HepG2 (cell line): Measurements from ENCODE around the gene VCAN. TPM values are rescaled to one million over a fixed set of nuclear protein-coding genes. Genes with fewer than 3 reads are reported as not detected.

ENCODE experiments used
- AGO2 ChIP-seq: fragments of 200-400 bp; formaldehyde crosslinking; optimal IDR thresholded peaks from 2 replicates; pipeline ENCODE3; 2017; ENCODE audit warnings: mild to moderate bottlenecking, low read depth, low read length, moderate library complexity
- ARID2 ChIP-seq: sonication (generic); formaldehyde crosslinking; IDR thresholded peaks from 2 replicates; pipeline ENCODE4 v1.8.1; 2022; ENCODE audit warnings: mild to moderate bottlenecking, missing genetic modification reagents, borderline replicate concordance
- ATAD3A ChIP-seq: sonication (generic); formaldehyde crosslinking; IDR thresholded peaks from 2 replicates; pipeline ENCODE4 v1.4.0; 2020; ENCODE audit warnings: missing genetic modification reagents
- ATF2 ChIP-seq: sonication (generic); formaldehyde crosslinking; IDR thresholded peaks from 2 replicates; pipeline ENCODE4 v1.4.0; 2020; ENCODE audit warnings: missing genetic modification reagents
- ATF3 ChIP-seq: sonication (generic); formaldehyde crosslinking; IDR thresholded peaks from 2 replicates; pipeline ENCODE4 v1.4.0; 2020; ENCODE audit warnings: missing genetic modification reagents
- BCL6 ChIP-seq: IDR thresholded peaks from 2 replicates; pipeline ENCODE4 v1.6.1; 2016; ENCODE audit warnings: missing genetic modification reagents, missing compliant biosample characterization
- BRD4 ChIP-seq: sonication (generic); formaldehyde crosslinking; IDR thresholded peaks from 2 replicates; pipeline ENCODE4 v1.4.0; 2020; ENCODE audit warnings: missing genetic modification reagents
- FIP1L1 ChIP-seq: fragments of 200-400 bp; formaldehyde crosslinking; IDR thresholded peaks from 2 replicates; pipeline ENCODE4 v1.6.1; 2018; ENCODE audit warnings: low read depth, mild to moderate bottlenecking, low read length, moderate library complexity, borderline replicate concordance; ENCODE audit not compliant: insufficient read depth
- GATAD2A ChIP-seq: IDR thresholded peaks from 2 replicates; pipeline ENCODE4 v1.6.1; 2016
- HNF4G ChIP-seq, 2 experiments: sonication (generic) in 1 of 2; formaldehyde crosslinking in 1 of 2; IDR thresholded peaks; 2 replicates each; pipeline versions ENCODE4 v1.4.0 to v1.6.1; 2011 to 2020; ENCODE audit warnings: borderline replicate concordance in 2 of 2, low read depth in 2 of 2, mild to moderate bottlenecking in 2 of 2, low read length in 1 of 2, missing genetic modification reagents in 1 of 2, moderate library complexity in 1 of 2
- LCORL ChIP-seq, 2 experiments: fragments of 450-650 bp in 1 of 2; sonication (generic) in 1 of 2; formaldehyde crosslinking in 1 of 2; IDR thresholded peaks; 2 replicates each; pipeline versions ENCODE4 v1.5.0 to v1.6.1; 2017 to 2020; ENCODE audit warnings: antibody characterized with exemption in 1 of 2, missing genetic modification reagents in 1 of 2
- MEF2D ChIP-seq: sonication (generic); formaldehyde crosslinking; IDR thresholded peaks from 2 replicates; pipeline ENCODE4 v1.5.1; 2020; ENCODE audit warnings: mild to moderate bottlenecking, missing genetic modification reagents
- PATZ1 ChIP-seq: sonication (generic); formaldehyde crosslinking; IDR thresholded peaks from 2 replicates; pipeline ENCODE4 v1.4.0; 2020; ENCODE audit warnings: missing genetic modification reagents
- PITX1 ChIP-seq: sonication (generic); formaldehyde crosslinking; IDR thresholded peaks from 2 replicates; pipeline ENCODE4 v1.5.1; 2020; ENCODE audit warnings: mild to moderate bottlenecking, missing genetic modification reagents
- RBFOX2 ChIP-seq: fragments of 200-400 bp; formaldehyde crosslinking; IDR thresholded peaks from 2 replicates; pipeline ENCODE4 v1.6.1; 2017; ENCODE audit warnings: low read depth, mild to moderate bottlenecking, low read length
- SIN3A ChIP-seq: IDR thresholded peaks from 2 replicates; pipeline ENCODE4 v1.6.1; 2011; ENCODE audit warnings: low read depth, mild to moderate bottlenecking, control low read depth, low read length, borderline replicate concordance
- SNAPC2 ChIP-seq: sonication (generic); formaldehyde crosslinking; IDR thresholded peaks from 2 replicates; pipeline ENCODE4 v1.8.1; 2022; ENCODE audit warnings: mild to moderate bottlenecking, missing genetic modification reagents
- YEATS4 ChIP-seq: sonication (generic); formaldehyde crosslinking; IDR thresholded peaks from 2 replicates; pipeline ENCODE4 v1.4.0; 2020; ENCODE audit warnings: missing genetic modification reagents, borderline replicate concordance
- ZNF326 ChIP-seq: sonication (generic); formaldehyde crosslinking; IDR thresholded peaks from 2 replicates; pipeline ENCODE4 v1.4.0; 2020; ENCODE audit warnings: missing genetic modification reagents, borderline replicate concordance
- ZNF496 ChIP-seq: sonication (generic); formaldehyde crosslinking; IDR thresholded peaks from 2 replicates; pipeline ENCODE4 v1.8.1; 2023; ENCODE audit warnings: mild to moderate bottlenecking, moderate library complexity, missing genetic modification reagents; ENCODE audit not compliant: insufficient replicate concordance
- ZNF557 ChIP-seq: sonication (generic); formaldehyde crosslinking; IDR thresholded peaks from 2 replicates; pipeline ENCODE4 v1.4.0; 2020; ENCODE audit warnings: missing genetic modification reagents
- ZNF737 ChIP-seq: sonication (generic); formaldehyde crosslinking; IDR thresholded peaks from 2 replicates; pipeline ENCODE4 v1.5.0; 2020; ENCODE audit warnings: missing genetic modification reagents, mild to moderate bottlenecking, borderline replicate concordance
- polyA plus RNA-seq, 8 experiments: library from polyadenylated mRNA; depleted of rRNA in 3 of 8; stranded (reverse) in 7 of 8; unstranded in 1 of 8; fragments of >200 nt; fragmentation: Illumina TruSeq in 4 of 8; extraction: Trizol in 4 of 8; gene quantifications; 2 replicates each; pipeline versions ENCODE4 v1.2.1 to v1.2.3, GENCODE V29; 2011 to 2016; ENCODE audit warnings: low read depth in 4 of 8, missing spikeins in 1 of 8, mixed read lengths in 1 of 8; ENCODE audit not compliant: insufficient read depth in 1 of 8
- total RNA-seq, 5 experiments: library from RNA; depleted of rRNA; stranded (reverse); fragments of >200 nt; fragmentation: Illumina TruSeq; extraction: Trizol; gene quantifications; 2 replicates each; pipeline ENCODE4 v1.2.3, GENCODE V29; 2016; ENCODE audit warnings: low read depth in 1 of 5
- TF ChIP-seq, protein P1 (sequence below): sonication (generic); formaldehyde crosslinking; IDR thresholded peaks from 2 replicates; pipeline ENCODE4 v1.4.0; 2020; ENCODE audit warnings: mild to moderate bottlenecking, missing genetic modification reagents

Gene VCAN
- total and polyA plus RNA-seq, 2 of the 13 experiments (the other 11 are each of a cell fraction or from before 2014, with no cell fraction given) = 1.2 to 3.5 TPM

DNA sequence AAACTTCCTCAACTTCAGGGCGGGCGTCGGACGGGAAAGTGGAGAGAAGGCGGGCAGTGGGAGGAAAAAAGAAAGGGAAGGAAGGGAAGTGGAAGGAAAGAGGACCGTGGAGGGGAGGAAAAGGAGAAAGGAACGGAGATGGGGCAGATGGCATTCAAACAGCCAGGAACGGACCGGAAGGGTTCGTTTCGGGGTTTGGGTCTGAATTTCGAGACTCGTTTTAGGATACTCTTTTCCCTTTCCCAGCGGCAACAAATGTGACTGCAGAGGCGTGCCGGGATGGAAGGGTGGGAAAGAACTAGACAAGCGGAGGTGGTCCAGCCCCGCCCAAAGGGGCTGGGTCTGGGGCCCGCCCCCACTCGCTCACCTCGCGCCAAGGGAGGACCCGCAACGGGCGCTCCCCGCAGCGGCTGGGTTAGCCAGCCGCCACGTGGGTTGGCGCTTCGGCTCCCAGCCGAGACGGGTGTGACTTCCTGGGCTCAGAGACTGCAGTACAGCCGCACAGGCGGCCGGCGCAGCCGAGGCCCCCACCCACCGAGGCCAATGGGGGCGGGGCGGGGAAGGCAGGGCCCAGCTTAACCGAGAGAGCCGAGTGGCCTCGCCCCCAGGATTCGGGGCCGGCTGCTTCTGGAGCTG, 2.7 kb downstream of the VCAN start (continued):
- TF ChIP-seq GATAD2A (CRISPR knock-in tag) (peak; percentile 26; the same call in 1 of the 2 replicates), BRD4 (CRISPR knock-in tag) (no peak), SNAPC2 (no peak), PITX1 (no peak), YEATS4 (CRISPR knock-in tag) (peak; percentile 43; the same call in 1 of the 2 replicates), RBFOX2 (peak; percentile 44; the same call in 1 of the 2 replicates), BCL6 (CRISPR knock-in tag) (peak; percentile 51), MEF2D (CRISPR knock-in tag) (no peak), SIN3A (0 out of 2 replicates have a peak, but pooled peaks have one; percentile 45), HNF4G (IDR thresholded peaks at IDR 0.05; ENCODE audit: borderline replicate concordance, low read depth, low read length) (no peak), HNF4G (CRISPR knock-in tag; IDR thresholded peaks at IDR 0.05; ENCODE audit: borderline replicate concordance, low read depth) (no peak), LCORL (IDR thresholded peaks at IDR 0.05) (no peak), LCORL (CRISPR knock-in tag; IDR thresholded peaks at IDR 0.05) (no peak), ZNF326 (CRISPR knock-in tag) (no peak), ARID2 (peak; percentile 53; the same call in 1 of the 2 replicates), ATF3 (CRISPR knock-in tag) (no peak), PATZ1 (CRISPR knock-in tag) (peak; percentile 46), AGO2 (peak; percentile 42), FIP1L1 (no peak), ZNF737 (CRISPR knock-in tag) (no peak), ATF2 (CRISPR knock-in tag) (no peak), ATAD3A (CRISPR knock-in tag) (no peak), ZNF496 (CRISPR knock-in tag) (no peak), ZNF557 (CRISPR knock-in tag) (no peak)
- TF ChIP-seq, protein P1, sequence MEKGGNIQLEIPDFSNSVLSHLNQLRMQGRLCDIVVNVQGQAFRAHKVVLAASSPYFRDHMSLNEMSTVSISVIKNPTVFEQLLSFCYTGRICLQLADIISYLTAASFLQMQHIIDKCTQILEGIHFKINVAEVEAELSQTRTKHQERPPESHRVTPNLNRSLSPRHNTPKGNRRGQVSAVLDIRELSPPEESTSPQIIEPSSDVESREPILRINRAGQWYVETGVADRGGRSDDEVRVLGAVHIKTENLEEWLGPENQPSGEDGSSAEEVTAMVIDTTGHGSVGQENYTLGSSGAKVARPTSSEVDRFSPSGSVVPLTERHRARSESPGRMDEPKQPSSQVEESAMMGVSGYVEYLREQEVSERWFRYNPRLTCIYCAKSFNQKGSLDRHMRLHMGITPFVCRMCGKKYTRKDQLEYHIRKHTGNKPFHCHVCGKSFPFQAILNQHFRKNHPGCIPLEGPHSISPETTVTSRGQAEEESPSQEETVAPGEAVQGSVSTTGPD = no peak
